GM23248 (cell line): ENCODE results near the gene RUFY4. TPM values are rescaled to one million over a fixed set of nuclear protein-coding genes. Genes with fewer than 3 reads are reported as not detected.

Source experiments
- DNase-seq: peaks from one replicate; pipeline ENCODE4 v3.0.0-alpha.2; 2015
- H2AFZ ChIP-seq: fragments of 200-600 bp; sonication (generic); 2 replicates; pipeline ENCODE4 v1.6.1; 2016; ENCODE audit warnings: antibody characterized with exemption
- H3F3A ChIP-seq: fragments of 200-600 bp; sonication (generic); 2 replicates; pipeline ENCODE4 v1.6.1; 2016; ENCODE audit warnings: mild to moderate bottlenecking, antibody characterized with exemption, mixed run types; ENCODE audit not compliant: insufficient read depth
- H3K27ac ChIP-seq: fragments of 200-600 bp; sonication (generic); 2 replicates; pipeline ENCODE4 v1.5.1; 2016; ENCODE audit warnings: mild to moderate bottlenecking
- H3K27me3 ChIP-seq: fragments of 200-600 bp; sonication (generic); replicated peaks from 2 replicates; pipeline ENCODE4 v1.6.1; 2016; ENCODE audit warnings: mild to moderate bottlenecking; ENCODE audit not compliant: insufficient read depth
- H3K36me3 ChIP-seq: fragments of 200-600 bp; sonication (generic); 2 replicates; pipeline ENCODE4 v1.6.1; 2016; ENCODE audit warnings: low read depth, mild to moderate bottlenecking
- H3K4me1 ChIP-seq: fragments of 200-600 bp; sonication (generic); 2 replicates; pipeline ENCODE4 v1.6.1; 2016; ENCODE audit warnings: mild to moderate bottlenecking; ENCODE audit not compliant: insufficient read depth
- H3K4me2 ChIP-seq: fragments of 200-600 bp; sonication (generic); one replicate; pipeline ENCODE4 v1.6.1; 2016; ENCODE audit warnings: mild to moderate bottlenecking; ENCODE audit not compliant: unreplicated experiment
- H3K4me3 ChIP-seq: fragments of 200-600 bp; sonication (generic); 2 replicates; pipeline ENCODE4 v1.5.1; 2016; ENCODE audit warnings: mild to moderate bottlenecking
- H3K79me2 ChIP-seq: fragments of 200-600 bp; sonication (generic); 2 replicates; pipeline ENCODE4 v1.6.1; 2016; ENCODE audit warnings: mild to moderate bottlenecking; ENCODE audit not compliant: insufficient read depth
- H3K9ac ChIP-seq: fragments of 200-600 bp; sonication (generic); 2 replicates; pipeline ENCODE4 v1.6.1; 2016; ENCODE audit warnings: mild to moderate bottlenecking
- H3K9me2 ChIP-seq: fragments of 200-600 bp; sonication (generic); 2 replicates; pipeline ENCODE4 v1.6.1; 2016; ENCODE audit warnings: mixed run types, mild to moderate bottlenecking, moderate library complexity; ENCODE audit not compliant: insufficient read depth
- H3K9me3 ChIP-seq: fragments of 200-600 bp; sonication (generic); one replicate; pipeline ENCODE4 v1.6.1; 2017; ENCODE audit warnings: low read depth
- H4K20me1 ChIP-seq: fragments of 200-600 bp; sonication (generic); 2 replicates; pipeline ENCODE4 v1.6.0; 2016; ENCODE audit not compliant: insufficient read depth
- EZH2 ChIP-seq: fragments of 200-600 bp; sonication (generic); IDR thresholded peaks from 2 replicates; pipeline ENCODE4 v1.6.1; 2018; ENCODE audit warnings: antibody characterized with exemption, mild to moderate bottlenecking; ENCODE audit not compliant: insufficient read depth, poor library complexity, severe bottlenecking
- EZH2phosphoT487 ChIP-seq: fragments of 200-600 bp; sonication (generic); IDR thresholded peaks from 2 replicates; pipeline ENCODE4 v1.6.1; 2018; ENCODE audit warnings: antibody characterized with exemption, moderate library complexity, mild to moderate bottlenecking, low read depth; ENCODE audit not compliant: insufficient read depth
- WGBS, 2 experiments: methylation state at CpG; one replicate each; pipeline ENCODE4 v1.1.6; 2015 to 2017; ENCODE audit warnings: low lambda C conversion rate in 2 of 2, low coverage in 1 of 2; ENCODE audit errors: missing lambda C conversion rate in 2 of 2; 5-methylcytosine and 5-hydroxymethylcytosine counted together
- in situ Hi-C: fragments of 300-500 bp; cut with MboI; formaldehyde crosslinking; loops from 2 replicates; pipeline ENCODE4 v1.15.0; 2020
- polyA plus RNA-seq: library from polyadenylated mRNA; unstranded; fragments of >200 nt; fragmentation: Nextera tagmentation; extraction: Ambion mirVana; gene quantifications from 2 replicates; pipeline ENCODE4 v1.2.1, GENCODE V29; 2016
- total RNA-seq: library from RNA; depleted of rRNA; stranded (reverse); fragments of >200 nt; shearing (Covaris generic); gene quantifications from 2 replicates; pipeline ENCODE4 v1.2.3, GENCODE V29; 2014

Gene RUFY4
- total and polyA plus RNA-seq, 2 experiments from 2014 or later: not detected

DNA sequence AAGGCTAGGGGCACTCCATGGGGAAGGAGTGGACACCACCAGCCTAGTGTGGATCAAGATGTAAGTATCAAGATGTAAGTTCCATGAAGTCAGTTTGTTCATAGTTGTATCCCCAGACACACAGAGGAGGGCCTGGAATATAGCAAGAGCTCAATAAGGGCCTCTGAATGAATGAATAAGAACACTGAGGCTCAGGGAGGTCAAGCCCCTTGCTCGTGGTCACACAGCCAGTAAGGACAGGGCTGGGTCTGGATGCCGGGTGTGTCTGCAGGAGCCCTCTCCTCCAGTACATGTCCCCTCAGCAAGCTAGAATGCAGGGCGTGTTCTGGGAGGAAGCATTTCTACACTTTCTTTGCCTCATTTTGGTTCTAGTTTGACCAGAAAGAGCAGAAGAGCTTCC, 2.9 kb downstream of the RUFY4 start:
- H4K20me1 ChIP-seq: no peaks in the 10 kb centered on the region
- H3K4me2 ChIP-seq: no peak overlapping the region
- H3K27me3 ChIP-seq: peaks cover 65% of the 10 kb centered on the region
- H3K9me2 ChIP-seq: no peaks in the 10 kb centered on the region
- H3K36me3 ChIP-seq: no peaks in the 10 kb centered on the region
- no peaks in the 10 kb centered on the region for H3K4me1 ChIP-seq
- no peak for TF ChIP-seq EZH2phosphoT487
- no peak for TF ChIP-seq EZH2
- H3F3A ChIP-seq: no peaks in the 10 kb centered on the region
- no peaks in the 10 kb centered on the region for H3K79me2 ChIP-seq
- H3K9ac ChIP-seq: no peak overlapping the region
- no peak for DNase-seq
- H3K9me3 ChIP-seq: no peaks in the 10 kb centered on the region
- in situ Hi-C loops: no loop called here
- no peak overlapping the region for H2AFZ ChIP-seq
- no peak overlapping the region for H3K27ac ChIP-seq
- WGBS, 2 experiments: 75 to 79% methylated on average over 3 of the region's 3 CpGs
- no peak overlapping the region for H3K4me3 ChIP-seq

DNA sequence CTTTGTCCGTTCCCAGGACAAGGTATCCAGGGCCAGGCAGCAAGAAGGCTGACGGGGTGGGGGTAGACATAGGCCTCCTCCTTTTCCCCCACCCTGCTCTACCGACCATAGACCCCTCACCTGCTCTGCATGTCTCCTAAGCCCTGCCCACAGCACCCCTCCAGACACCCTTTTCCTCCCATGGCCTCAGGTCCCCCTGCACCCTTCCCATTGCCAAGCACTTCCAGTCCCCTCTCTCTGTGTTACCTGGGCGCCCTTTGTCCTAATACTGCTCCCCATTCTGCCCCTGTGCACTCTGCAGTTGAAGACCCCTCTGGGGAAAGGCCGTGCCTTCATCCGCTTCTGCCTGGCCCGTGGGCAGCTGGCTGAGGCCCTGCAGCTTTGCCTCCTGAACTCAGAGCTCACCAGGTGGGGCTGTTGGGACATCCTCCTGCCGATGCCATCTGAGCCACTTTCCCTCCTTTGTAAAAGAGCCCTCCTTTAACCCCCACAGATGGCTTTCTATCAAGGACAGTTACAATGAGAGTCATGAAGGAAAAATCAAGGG, 3.5 kb downstream of the RUFY4 start:
- in situ Hi-C loops: no loop called here
- H3K9ac ChIP-seq: no peak overlapping the region
- no peaks in the 10 kb centered on the region for H3K36me3 ChIP-seq
- no peaks in the 10 kb centered on the region for H3K9me3 ChIP-seq
- no peak overlapping the region for H3K4me3 ChIP-seq
- no peak for DNase-seq
- no peaks in the 10 kb centered on the region for H3K9me2 ChIP-seq
- no peaks in the 10 kb centered on the region for H3F3A ChIP-seq
- no peaks in the 10 kb centered on the region for H4K20me1 ChIP-seq
- H3K27me3 ChIP-seq: peaks cover 68% of the 10 kb centered on the region
- H2AFZ ChIP-seq: no peak overlapping the region
- H3K27ac ChIP-seq: no peak overlapping the region
- H3K4me1 ChIP-seq: no peaks in the 10 kb centered on the region
- H3K4me2 ChIP-seq: no peak overlapping the region
- WGBS, 2 experiments: 81 to 83% methylated on average over 8 of the region's 8 CpGs
- TF ChIP-seq EZH2phosphoT487 (no peak), EZH2 (no peak)
- H3K79me2 ChIP-seq: no peaks in the 10 kb centered on the region

- H3K9ac ChIP-seq: no peak overlapping the region
- H3F3A ChIP-seq: no peaks in the 10 kb centered on the region
- TF ChIP-seq EZH2phosphoT487: no peak
- TF ChIP-seq EZH2: no peak
- no peaks in the 10 kb centered on the region for H3K9me2 ChIP-seq
- no peak overlapping the region for H3K27ac ChIP-seq
- in situ Hi-C loops: no loop called here
- no peaks in the 10 kb centered on the region for H3K9me3 ChIP-seq
- H3K4me2 ChIP-seq: no peak overlapping the region
- H3K36me3 ChIP-seq: no peaks in the 10 kb centered on the region
- no peaks in the 10 kb centered on the region for H3K79me2 ChIP-seq
- H3K4me3 ChIP-seq: no peak overlapping the region
- H4K20me1 ChIP-seq: no peaks in the 10 kb centered on the region
- no peaks in the 10 kb centered on the region for H3K4me1 ChIP-seq
- no peak overlapping the region for H2AFZ ChIP-seq
- no peak for DNase-seq
- WGBS, 2 experiments: 73 to 76% methylated on average over 4 of the region's 4 CpGs
- peaks cover 74% of the 10 kb centered on the region for H3K27me3 ChIP-seq
These were observed 4.1 kb downstream of the RUFY4 start for GRCh38 chr2:218073185-218073584.

- no peaks in the 10 kb centered on the region for H3K9me3 ChIP-seq
- H3K4me2 ChIP-seq: no peak overlapping the region
- no peaks in the 10 kb centered on the region for H3K4me1 ChIP-seq
- H3K79me2 ChIP-seq: no peaks in the 10 kb centered on the region
- H3K27ac ChIP-seq: no peak overlapping the region
- 90 to 96% methylated on average over 7 of the region's 7 CpGs for WGBS, 2 experiments
- peaks cover 82% of the 10 kb centered on the region for H3K27me3 ChIP-seq
- H3F3A ChIP-seq: no peaks in the 10 kb centered on the region
- H4K20me1 ChIP-seq: no peaks in the 10 kb centered on the region
- no peak for DNase-seq
- no peak overlapping the region for H3K4me3 ChIP-seq
- no peaks in the 10 kb centered on the region for H3K36me3 ChIP-seq
- H2AFZ ChIP-seq: no peak overlapping the region
- in situ Hi-C loops: no loop called here
- no peaks in the 10 kb centered on the region for H3K9me2 ChIP-seq
- TF ChIP-seq EZH2 (no peak), EZH2phosphoT487 (no peak)
- H3K9ac ChIP-seq: no peak overlapping the region
These were observed 5.0 kb downstream of the RUFY4 start for GRCh38 chr2:218074031-218074430.
